Upper lobe of left lung (tissue), 4 donors: ENCODE data around the gene CPZ.

Source experiments
- CTCF ChIP-seq, 6 experiments: fragments of 450-650 bp in 4 of 6; fragments of 200-600 bp in 2 of 6; sonication (generic) in 2 of 6; IDR thresholded peaks; one replicate each; pipeline ENCODE4 v1.5.1; 2016 to 2019; ENCODE audit warnings: antibody characterized with exemption in 6 of 6
- EP300 ChIP-seq, 4 donors: sonication (generic); formaldehyde crosslinking; IDR thresholded peaks; one replicate each; pipeline ENCODE4 v1.5.1; 2017; ENCODE audit warnings: antibody characterized with exemption in 4 of 4, control low read depth in 2 of 4
- POLR2AphosphoS5 ChIP-seq, 2 donors: sonication (generic); formaldehyde crosslinking; IDR thresholded peaks; one replicate each; pipeline ENCODE4 v1.5.1; 2017; ENCODE audit warnings: antibody characterized with exemption in 2 of 2

GRCh38 chr4:8555716-8556115, 36.8 kb upstream of the CPZ start:
- TF ChIP-seq POLR2AphosphoS5 (IDR thresholded peaks at IDR 0.05) (no peak), CTCF (IDR thresholded peaks at IDR 0.05) (no peak), EP300 (IDR thresholded peaks at IDR 0.05) (no peak)
